CD14-positive monocyte (primary cell): ENCODE measurements around the gene RCBTB1. TPM values are rescaled to one million over a fixed set of nuclear protein-coding genes. Genes with fewer than 3 reads are reported as not detected.
"Not testable (repeated sequence)": the region's sequence is repeated elsewhere in the genome, so short reads cannot be mapped to it uniquely, and the experiment has no call there.

Source experiments
- DNase-seq, 3 donors: peaks; one replicate each; pipeline ENCODE4 v3.0.0-alpha.2; 2011 to 2022
- H2AFZ ChIP-seq: 2 replicates; pipeline ENCODE4 v1.6.0; 2012; ENCODE audit warnings: mild to moderate bottlenecking, low read depth, low read length, inconsistent platforms; ENCODE audit not compliant: insufficient read depth, poor library complexity, severe bottlenecking
- H3K27ac ChIP-seq, 2 donors: 1 replicate in 1 of 2; 2 replicates in 1 of 2; pipeline ENCODE4 v1.5.1; 2012 to 2013; ENCODE audit warnings: low read length in 2 of 2, control low read depth in 1 of 2, inconsistent platforms in 1 of 2, low read depth in 1 of 2, mild to moderate bottlenecking in 1 of 2
- H3K27me3 ChIP-seq, 2 donors: one replicate each; pipeline versions ENCODE4 v1.6.0 to v1.6.1; 2011 to 2013; ENCODE audit warnings: low read length in 2 of 2; ENCODE audit not compliant: control insufficient read depth in 2 of 2, insufficient read depth in 2 of 2
- H3K36me3 ChIP-seq, 2 donors: replicated peaks in 1 of 2; 1 replicate in 1 of 2; 2 replicates in 1 of 2; pipeline versions ENCODE4 v1.5.1 to v1.6.1; 2012 to 2013; ENCODE audit warnings: low read length in 2 of 2, control low read depth in 1 of 2, inconsistent platforms in 1 of 2, mild to moderate bottlenecking in 1 of 2; ENCODE audit not compliant: insufficient read depth in 2 of 2, control insufficient read depth in 1 of 2
- H3K4me1 ChIP-seq, 2 donors: 1 replicate in 1 of 2; 2 replicates in 1 of 2; pipeline versions ENCODE4 v1.5.1 to v1.6.1; 2012 to 2013; ENCODE audit warnings: low read length in 2 of 2, control low read depth in 1 of 2, inconsistent platforms in 1 of 2, mild to moderate bottlenecking in 1 of 2, moderate library complexity in 1 of 2; ENCODE audit not compliant: insufficient read depth in 2 of 2, control insufficient read depth in 1 of 2
- H3K4me2 ChIP-seq: replicated peaks from 2 replicates; pipeline ENCODE3; 2012; ENCODE audit warnings: low read length, moderate library complexity, mild to moderate bottlenecking; ENCODE audit not compliant: poor library complexity, severe bottlenecking; ENCODE audit errors: extremely low read depth
- H3K4me3 ChIP-seq, 3 experiments: fragments of 200-600 bp in 1 of 3; sonication (generic) in 1 of 3; replicated peaks in 1 of 3; 1 replicate in 2 of 3; 2 replicates in 1 of 3; pipeline ENCODE4 v1.5.1; 2011 to 2013; ENCODE audit warnings: low read length in 3 of 3, mild to moderate bottlenecking in 3 of 3, control low read depth in 2 of 3, low read depth in 2 of 3, inconsistent platforms in 1 of 3, moderate library complexity in 1 of 3
- H3K79me2 ChIP-seq: 2 replicates; pipeline ENCODE4 v1.6.0; 2012; ENCODE audit warnings: mild to moderate bottlenecking, control low read depth, inconsistent platforms, low read length, moderate library complexity; ENCODE audit not compliant: insufficient read depth
- H3K9ac ChIP-seq: 2 replicates; pipeline ENCODE4 v1.6.0; 2017; ENCODE audit warnings: low read length, mild to moderate bottlenecking; ENCODE audit not compliant: insufficient read depth, poor library complexity, severe bottlenecking
- H3K9me3 ChIP-seq, 2 donors: replicated peaks in 1 of 2; 1 replicate in 1 of 2; 2 replicates in 1 of 2; pipeline versions ENCODE4 v1.5.1 to v1.6.1; 2012 to 2013; ENCODE audit warnings: low read length in 2 of 2, control low read depth in 1 of 2; ENCODE audit not compliant: control insufficient read depth in 1 of 2, insufficient read depth in 1 of 2
- H4K20me1 ChIP-seq: 2 replicates; pipeline ENCODE4 v1.6.0; 2012; ENCODE audit warnings: mild to moderate bottlenecking, low read length, control low read depth, moderate library complexity; ENCODE audit not compliant: insufficient read depth
- H3K27ac Mint-ChIP-seq, 7 donors: one replicate each; pipeline ENCODE4 v1.8.0; 2020; ENCODE audit warnings: mild to moderate bottlenecking in 7 of 7, mixed read lengths in 7 of 7, moderate library complexity in 6 of 7, inconsistent platforms in 2 of 7
- H3K27me3 Mint-ChIP-seq, 3 donors: one replicate each; pipeline ENCODE4 v1.8.0; 2021 to 2022; ENCODE audit warnings: low read depth in 3 of 3, mild to moderate bottlenecking in 3 of 3, mixed read lengths in 3 of 3, moderate library complexity in 3 of 3, inconsistent platforms in 1 of 3
- H3K36me3 Mint-ChIP-seq, 2 donors: one replicate each; pipeline ENCODE4 v1.8.0; 2020; ENCODE audit warnings: mixed read lengths in 2 of 2, inconsistent platforms in 1 of 2, mild to moderate bottlenecking in 1 of 2
- H3K4me1 Mint-ChIP-seq: one replicate; pipeline ENCODE4 v1.8.0; 2020; ENCODE audit warnings: mild to moderate bottlenecking, mixed read lengths
- H3K4me3 Mint-ChIP-seq, 2 donors: one replicate each; pipeline ENCODE4 v1.8.0; 2020; ENCODE audit warnings: mild to moderate bottlenecking in 2 of 2, mixed read lengths in 2 of 2, moderate library complexity in 1 of 2
- H3K9me3 Mint-ChIP-seq, 7 donors: one replicate each; pipeline ENCODE4 v1.8.0; 2020 to 2022; ENCODE audit warnings: mixed read lengths in 7 of 7, mild to moderate bottlenecking in 6 of 7, moderate library complexity in 6 of 7, inconsistent platforms in 2 of 7
- WGBS: methylation state at CpG from one replicate; pipeline ENCODE4 v1.1.5; 2013; ENCODE audit warnings: missing lambda C conversion rate; ENCODE audit not compliant: insufficient coverage; 5-methylcytosine and 5-hydroxymethylcytosine counted together
- intact Hi-C, 2 donors: fragments of 100-400 bp; cut with micrococcal nuclease; formaldehyde crosslinking; loops; one replicate each; pipeline versions ENCODE4 v1.15.0 to v1.15.1; 2023
- polyA plus RNA-seq, 3 donors: library from polyadenylated mRNA; depleted of rRNA in 1 of 3; unstranded in 2 of 3; stranded (reverse) in 1 of 3; fragments of 300-500 nt in 2 of 3; fragments of >200 nt in 1 of 3; fragmentation: Illumina TruSeq in 2 of 3; gene quantifications; 1 replicate in 2 of 3; 2 replicates in 1 of 3; pipeline ENCODE4 v1.2.3, GENCODE V29; 2012 to 2021
- TF ChIP-seq, protein P1 (sequence below): fragments of 200-600 bp; IDR thresholded peaks from one replicate; pipeline ENCODE4 v1.8.0; 2022; ENCODE audit warnings: antibody characterized with exemption, mild to moderate bottlenecking

Gene RCBTB1
- polyA plus RNA-seq, 3 donors, result 9.8 to 19.4 (median 13.2) TPM

- H3K27ac Mint-ChIP-seq, H3K4me1 Mint-ChIP-seq, H2AFZ ChIP-seq, H3K27ac ChIP-seq, H3K79me2 ChIP-seq, H3K36me3 ChIP-seq, H3K27me3 ChIP-seq, H3K9me3 Mint-ChIP-seq, H3K36me3 Mint-ChIP-seq, H4K20me1 ChIP-seq, DNase-seq, H3K9ac ChIP-seq, H3K4me1 ChIP-seq, intact Hi-C loops, H3K4me3 ChIP-seq, H3K9me3 ChIP-seq, H3K4me2 ChIP-seq: not testable (repeated sequence)
- 80% methylated on average over 2 of the region's 3 CpGs for WGBS
- peak overlapping the region in 1 of 2 donors; percentile 48 for H3K4me3 Mint-ChIP-seq
- H3K27me3 Mint-ChIP-seq, result peaks cover 5 to 11% (median 8%) of the 10 kb centered on the region in 3 donors
Observed at GRCh38 chr13:49590714-49591113, 5.4 kb upstream of the RCBTB1 start.

DNA sequence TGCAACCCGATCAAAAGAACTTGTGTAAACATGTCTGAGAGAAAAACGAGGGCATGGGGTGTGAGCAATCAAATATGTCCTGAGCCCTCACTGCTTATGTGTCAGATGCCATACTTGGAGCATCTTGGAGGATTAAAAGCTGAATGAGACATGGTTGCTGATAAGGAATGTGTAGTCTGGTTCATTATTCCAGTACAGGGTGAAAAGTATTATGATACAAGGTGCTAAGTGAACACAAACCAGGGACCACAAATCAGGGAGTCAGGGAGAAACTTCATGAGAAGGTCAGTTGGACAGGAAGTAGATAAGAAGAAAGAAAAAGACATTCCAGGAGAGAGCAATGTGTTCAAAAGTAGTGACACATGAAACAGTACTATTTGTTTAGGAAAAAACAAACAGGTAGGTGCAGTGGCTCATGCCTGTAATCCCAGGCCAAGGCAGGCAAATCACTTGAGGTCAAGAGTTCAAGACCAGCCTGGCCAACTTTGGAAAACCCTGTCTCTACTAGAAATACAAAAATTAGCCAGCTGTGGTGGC is 2.0 kb upstream of the RCBTB1 start:
- TF ChIP-seq, protein P1, sequence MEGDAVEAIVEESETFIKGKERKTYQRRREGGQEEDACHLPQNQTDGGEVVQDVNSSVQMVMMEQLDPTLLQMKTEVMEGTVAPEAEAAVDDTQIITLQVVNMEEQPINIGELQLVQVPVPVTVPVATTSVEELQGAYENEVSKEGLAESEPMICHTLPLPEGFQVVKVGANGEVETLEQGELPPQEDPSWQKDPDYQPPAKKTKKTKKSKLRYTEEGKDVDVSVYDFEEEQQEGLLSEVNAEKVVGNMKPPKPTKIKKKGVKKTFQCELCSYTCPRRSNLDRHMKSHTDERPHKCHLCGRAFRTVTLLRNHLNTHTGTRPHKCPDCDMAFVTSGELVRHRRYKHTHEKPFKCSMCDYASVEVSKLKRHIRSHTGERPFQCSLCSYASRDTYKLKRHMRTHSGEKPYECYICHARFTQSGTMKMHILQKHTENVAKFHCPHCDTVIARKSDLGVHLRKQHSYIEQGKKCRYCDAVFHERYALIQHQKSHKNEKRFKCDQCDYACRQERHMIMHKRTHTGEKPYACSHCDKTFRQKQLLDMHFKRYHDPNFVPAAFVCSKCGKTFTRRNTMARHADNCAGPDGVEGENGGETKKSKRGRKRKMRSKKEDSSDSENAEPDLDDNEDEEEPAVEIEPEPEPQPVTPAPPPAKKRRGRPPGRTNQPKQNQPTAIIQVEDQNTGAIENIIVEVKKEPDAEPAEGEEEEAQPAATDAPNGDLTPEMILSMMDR, result no peak
- Histone ChIP-seq H2AFZ (no peak overlapping the region), H3K4me2 (no peak overlapping the region), H3K9ac (no peak overlapping the region), H3K27me3 (no peaks in the 10 kb centered on the region), H3K27ac (no peak overlapping the region), H4K20me1 (no peaks in the 10 kb centered on the region), H3K4me3 (no peak overlapping the region), H3K4me1 (peaks cover 17 to 24% of the 10 kb centered on the region in 2 donors), H3K36me3 (no peaks in the 10 kb centered on the region), H3K79me2 (peaks cover 15% of the 10 kb centered on the region), H3K9me3 (no peaks in the 10 kb centered on the region)
- H3K4me3 Mint-ChIP-seq, result no peak overlapping the region
- H3K9me3 Mint-ChIP-seq, result no peaks in the 10 kb centered on the region
- WGBS, result 86% methylated on average over 2 of the region's 2 CpGs
- peaks cover 5 to 11% (median 8%) of the 10 kb centered on the region in 3 donors for H3K27me3 Mint-ChIP-seq
- peaks cover 24% of the 10 kb centered on the region for H3K4me1 Mint-ChIP-seq
- intact Hi-C loops, result no loop called here
- peaks cover 6 to 8% of the 10 kb centered on the region in 2 donors for H3K36me3 Mint-ChIP-seq
- H3K27ac Mint-ChIP-seq, result no peak overlapping the region
- no peak for DNase-seq
